AG08396 (cell line): ENCODE measurements around the gene FBXO46.
"Not testable (repeated sequence)": the region's sequence is repeated elsewhere in the genome, so short reads cannot be mapped to it uniquely, and the experiment has no call there.

Experiments used
- DNase-seq: peaks from one replicate; pipeline ENCODE4 v3.0.0; 2012; ENCODE audit warnings: low spot score, mixed read lengths

The FBXO46 gene

GRCh38 chr19:45766296-45766868, 35.7 kb upstream of the FBXO46 start:
- no peak for DNase-seq

DNA sequence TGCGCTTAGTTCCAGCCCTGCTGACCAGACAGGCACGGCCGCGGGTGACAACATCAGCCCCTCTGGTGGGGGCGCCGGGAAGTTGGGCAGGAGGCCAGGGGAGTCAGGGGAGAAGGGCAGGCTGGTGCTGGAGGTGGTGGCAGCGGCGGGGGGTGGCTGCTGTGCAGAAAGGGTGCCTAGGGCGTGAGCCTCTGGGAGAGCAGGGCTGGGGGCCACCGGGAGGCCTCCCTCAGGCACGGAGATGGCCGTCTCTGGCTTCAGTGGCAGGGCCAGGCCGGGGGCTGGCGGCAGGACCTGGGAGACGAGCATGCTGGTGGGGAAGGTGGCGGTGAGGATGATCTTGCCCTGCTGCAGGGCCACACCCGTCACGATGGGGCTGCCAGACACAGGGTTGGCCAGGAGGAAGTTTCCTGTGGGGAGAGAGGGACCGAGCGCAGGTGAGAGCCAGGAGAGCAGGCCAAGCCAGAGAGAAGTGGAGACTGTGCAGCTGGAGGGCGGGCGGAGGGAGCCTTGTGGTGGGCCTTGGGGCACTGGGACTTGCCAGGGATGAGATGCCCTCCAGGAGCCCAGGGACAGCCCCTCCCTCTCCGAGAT, 35.1 kb upstream of the FBXO46 start:
- DNase-seq: no peak

- DNase-seq: no peak
Observed at GRCh38 chr19:45764945-45765701, 34.4 kb upstream of the FBXO46 start.

DNA sequence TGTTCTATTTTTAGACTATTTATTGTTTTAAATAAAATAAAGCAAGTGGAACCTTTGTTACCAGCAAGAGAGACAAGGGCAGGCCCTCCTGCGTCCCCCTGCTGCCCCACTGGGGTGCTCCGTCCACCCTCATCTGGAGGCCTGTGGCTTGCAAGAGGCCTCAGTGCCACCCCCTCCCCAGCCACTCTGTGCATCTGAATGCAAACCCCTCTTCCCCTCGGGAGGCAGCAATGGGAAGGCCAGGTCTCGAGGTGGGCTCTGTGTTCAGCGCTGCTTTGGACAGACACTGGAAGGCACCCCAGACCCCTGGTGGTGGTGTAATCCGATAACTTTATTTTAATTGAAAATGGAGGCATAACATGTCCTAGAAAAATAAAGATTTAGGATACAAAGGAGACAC, 33.8 kb upstream of the FBXO46 start:
- no peak for DNase-seq

DNA sequence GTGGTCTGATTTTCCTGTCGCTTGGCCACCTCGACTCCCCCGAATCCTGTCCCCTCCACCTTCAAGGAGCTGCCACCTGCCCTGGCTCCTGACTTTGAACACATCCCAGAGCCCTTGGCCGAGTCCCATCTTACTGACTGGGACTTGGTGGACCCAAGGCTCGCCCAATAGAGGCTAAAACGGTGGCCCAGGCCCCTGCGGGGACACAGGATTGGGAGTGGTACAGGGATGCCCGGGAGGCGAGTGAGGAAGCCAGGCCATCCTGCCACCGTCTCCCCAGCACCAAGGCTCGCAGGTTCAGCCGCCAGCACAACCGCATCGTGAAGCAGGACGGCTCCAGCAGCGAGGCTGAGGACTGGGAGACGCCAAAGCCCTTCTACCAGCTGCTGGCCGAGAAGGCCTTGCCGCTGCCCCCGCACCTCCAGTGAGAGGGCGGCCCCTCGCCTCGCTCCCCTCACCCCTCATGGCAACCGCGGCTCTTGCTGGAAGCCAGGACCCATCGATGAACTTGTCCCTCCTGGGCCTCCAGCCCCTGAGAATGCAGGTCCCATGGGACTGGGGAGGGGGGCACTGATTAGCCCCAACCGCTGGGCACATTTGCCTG, 33.1 kb upstream of the FBXO46 start:
- DNase-seq: no peak

DNA sequence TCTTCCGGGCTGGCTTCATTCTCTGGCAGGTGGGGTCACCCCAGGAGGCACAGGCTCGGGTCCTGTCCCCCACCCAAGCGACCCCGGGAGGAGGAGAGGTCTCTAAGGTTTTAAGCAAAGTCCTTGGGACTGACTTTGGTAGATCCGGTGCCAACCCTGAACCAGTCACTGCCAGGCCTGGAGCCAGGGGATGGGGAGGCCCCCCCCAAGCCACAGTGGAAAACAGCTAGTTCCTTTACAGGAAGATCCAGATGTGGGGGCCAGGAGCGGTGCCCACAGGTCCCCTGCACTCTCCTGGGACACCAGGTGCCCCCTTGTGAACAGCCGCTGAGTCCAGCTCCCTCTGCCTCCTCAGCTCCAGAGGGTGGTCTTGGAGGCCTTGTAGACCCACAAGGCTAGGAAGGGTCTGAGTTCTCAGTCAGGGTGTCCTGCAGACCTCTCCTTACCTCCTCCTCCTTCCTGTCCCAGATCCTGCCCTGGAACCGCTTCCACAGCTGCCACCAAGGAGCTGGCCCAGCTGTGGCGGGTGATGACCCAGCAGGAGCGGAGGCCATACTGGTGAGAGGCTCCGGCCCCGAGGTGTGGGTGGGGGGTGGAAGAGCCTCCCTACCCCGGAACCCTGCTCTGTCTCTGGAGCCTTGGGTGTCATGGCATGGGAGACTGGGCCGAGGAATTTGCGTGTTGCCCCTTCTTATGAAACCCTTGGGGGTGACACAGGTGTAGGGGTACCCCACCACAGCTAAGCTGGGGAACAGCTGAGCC, 32.4 kb upstream of the FBXO46 start:
- no peak for DNase-seq

GRCh38 chr19:45761714-45762113, 31.0 kb upstream of the FBXO46 start:
- no peak for DNase-seq

DNA sequence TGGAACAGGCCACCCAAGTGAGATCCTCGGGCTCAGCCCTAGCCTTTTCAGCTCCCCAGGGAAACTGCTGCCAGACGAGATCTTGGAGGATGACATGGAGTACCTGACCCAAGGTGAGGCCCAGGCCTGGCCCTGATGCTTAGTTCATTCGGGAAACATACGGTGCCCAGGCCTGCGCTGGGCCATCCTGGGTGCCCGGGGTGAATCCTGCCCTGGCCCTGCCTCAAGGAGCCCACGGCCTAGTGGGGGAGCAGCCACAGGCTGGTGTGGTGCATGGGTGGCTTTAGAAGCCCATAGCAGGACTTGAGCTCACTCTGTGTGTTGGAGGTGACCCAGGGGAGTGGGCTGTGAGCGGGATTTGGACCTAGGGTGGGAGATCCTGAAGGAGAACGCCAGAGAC, 28.2 kb upstream of the FBXO46 start:
- no peak for DNase-seq

DNA sequence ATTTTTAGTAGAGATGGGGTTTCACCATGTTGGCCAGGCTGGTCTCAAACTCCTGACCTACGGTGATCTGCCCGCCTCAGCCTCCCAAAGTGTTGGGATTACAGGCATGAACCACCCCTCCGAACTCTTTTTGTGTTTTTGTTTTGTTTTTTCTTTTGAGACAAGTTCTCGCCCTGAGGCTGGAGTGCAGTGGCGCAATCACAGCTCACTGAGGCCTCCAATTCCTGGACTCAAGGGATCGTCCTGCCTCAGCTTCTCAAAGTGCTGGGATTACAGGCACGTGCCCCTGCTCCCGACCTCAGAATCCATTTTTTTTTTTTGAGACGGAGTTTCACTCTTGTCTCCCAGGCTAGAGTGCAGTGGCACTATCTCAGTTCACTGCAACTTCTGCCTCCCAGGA, 27.0 kb upstream of the FBXO46 start:
- DNase-seq: no peak

- no peak for DNase-seq
Observed at GRCh38 chr19:45754323-45754722, 23.6 kb upstream of the FBXO46 start.

DNA sequence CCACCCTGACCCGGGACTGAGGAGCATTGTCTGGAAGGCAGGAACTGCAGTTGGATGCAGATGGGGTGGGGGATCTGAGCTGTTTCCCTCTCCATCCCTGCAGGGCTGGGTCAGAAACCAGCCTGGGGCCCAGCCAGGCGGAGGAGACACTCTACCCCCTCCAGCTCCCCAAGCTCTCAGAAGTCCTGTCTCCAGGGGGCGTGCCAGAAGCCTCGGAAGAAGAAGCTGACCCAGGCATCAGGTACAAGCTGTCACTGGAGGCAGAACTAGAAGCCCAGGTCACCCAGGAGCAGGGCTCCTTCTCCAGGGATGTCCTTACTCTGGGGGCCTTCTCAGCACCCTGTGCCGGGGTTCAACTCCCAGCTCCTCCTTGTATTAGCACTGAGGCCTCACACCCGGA, 22.9 kb upstream of the FBXO46 start:
- DNase-seq: no peak

DNA sequence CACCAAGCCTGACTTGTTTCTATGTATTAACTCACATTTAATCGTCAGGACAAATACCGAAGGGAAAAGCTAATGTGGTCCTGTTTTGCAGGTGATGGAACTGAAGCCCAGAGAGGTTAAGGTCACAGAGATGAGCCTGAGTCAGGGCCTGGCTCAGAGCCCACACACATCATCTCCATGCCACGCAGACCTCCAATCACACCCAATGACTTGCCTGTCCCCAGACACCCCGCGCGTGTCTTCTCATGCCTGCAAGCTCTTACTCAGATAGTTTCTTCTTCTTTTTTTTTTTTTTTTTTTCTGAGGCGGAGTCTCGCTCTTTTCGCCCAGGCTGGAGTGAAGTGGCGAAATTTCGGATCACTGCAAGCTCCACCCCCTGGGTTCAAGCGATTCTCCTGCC, 21.9 kb upstream of the FBXO46 start:
- DNase-seq: no peak

DNA sequence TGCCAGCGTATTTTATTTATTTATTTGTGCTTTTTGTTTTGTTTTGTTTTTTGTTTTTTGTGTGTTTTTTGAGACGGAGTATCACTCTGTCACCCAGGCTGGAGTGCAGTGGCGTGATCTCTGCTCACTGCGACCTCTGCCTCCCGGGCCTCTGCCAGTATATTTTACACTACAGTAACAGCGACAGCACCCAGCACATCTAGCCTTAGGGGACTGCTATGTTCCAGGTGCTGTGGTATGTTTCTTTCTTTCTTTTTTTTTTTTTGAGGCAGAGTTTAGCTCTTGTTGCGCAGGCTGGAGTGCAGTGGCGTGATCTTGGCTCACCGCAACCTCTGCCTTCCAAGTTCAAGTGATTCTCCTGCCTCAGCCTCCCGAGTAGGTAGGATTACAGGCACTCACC, 20.8 kb upstream of the FBXO46 start:
- not testable (repeated sequence) for DNase-seq

- DNase-seq: no peak
Observed at GRCh38 chr19:45747513-45747912, 16.8 kb upstream of the FBXO46 start.

DNA sequence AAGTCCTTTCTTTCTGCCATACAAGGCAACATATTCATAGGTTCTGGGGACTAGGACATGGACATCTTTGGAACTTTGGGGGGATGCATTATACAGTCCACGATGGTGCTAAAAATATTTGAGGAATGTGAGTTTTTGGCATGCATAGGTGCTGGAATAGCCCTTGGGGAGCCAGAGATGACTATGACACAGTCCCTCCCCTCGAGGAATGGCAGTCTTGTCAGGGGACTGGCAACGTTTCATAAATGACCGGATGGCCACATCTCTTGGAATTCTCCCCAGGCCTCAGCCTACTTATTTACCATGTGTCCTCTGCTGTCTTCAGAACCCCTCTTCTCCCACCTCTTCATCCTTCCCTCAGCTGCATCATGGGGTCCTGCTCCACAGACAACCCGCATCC, 16.2 kb upstream of the FBXO46 start:
- DNase-seq: no peak

- no peak for DNase-seq
Observed at GRCh38 chr19:45745606-45746005, 14.9 kb upstream of the FBXO46 start.

DNA sequence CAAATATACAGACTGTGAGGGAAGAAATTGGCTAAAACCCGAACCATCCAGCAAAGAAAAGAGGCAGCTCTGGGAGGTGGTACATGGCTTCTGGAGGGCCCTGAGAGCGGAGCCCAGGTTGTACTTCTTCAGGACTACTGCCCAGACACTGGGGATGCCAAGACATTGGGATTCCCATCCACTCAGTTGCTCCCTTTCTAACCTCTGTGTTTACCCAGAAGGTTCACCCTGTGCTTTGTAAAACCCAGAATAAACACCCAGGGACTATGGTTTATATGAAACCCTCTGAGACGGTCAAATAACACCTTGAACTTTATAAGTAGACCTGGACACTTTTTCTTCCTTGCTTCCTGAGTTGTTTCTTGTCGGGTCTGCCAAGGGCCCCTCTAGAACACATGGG, 12.3 kb upstream of the FBXO46 start:
- no peak for DNase-seq

DNA sequence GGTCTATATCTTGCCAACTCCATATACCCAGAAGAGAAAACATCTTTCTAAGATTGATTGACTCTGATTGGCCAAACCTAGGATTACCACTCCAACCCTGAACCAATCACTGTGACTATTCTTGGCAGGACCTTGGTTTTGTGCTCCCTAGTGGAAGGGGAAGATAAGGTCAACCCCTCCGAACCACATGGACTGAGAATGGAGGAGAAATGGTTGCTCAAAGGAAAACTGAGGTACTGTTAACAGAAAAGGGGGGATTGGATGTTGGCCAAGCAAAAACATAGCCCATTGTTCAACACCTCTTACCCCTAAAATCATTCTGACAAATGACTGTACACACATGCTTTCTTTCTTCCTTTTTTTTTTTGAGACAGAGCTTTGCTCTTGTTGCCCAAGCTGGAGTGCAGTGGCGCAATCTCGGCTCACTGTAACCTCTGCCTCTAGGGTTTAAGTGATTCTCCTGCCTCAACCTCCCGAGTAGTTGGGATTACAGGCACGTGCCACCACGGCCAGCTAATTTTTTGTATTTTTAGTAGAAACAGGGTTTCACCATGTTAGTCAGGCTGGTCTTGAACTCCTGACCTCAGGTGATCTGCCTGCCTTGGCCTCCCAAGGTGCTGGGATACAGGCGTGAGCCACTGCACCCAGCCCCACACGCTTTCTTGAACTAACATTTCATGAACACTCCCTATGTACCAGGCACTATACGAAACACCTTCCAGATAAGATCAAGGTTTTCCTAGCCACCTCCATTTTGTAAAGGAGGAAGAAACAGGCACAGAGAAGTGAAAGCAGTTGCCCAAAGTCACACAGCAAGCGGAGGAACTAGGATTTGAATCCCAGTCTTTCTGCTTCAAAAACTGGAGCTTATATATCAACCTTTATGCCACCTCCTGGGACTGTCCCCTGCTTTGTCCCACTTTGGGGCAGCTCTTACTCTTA, 9.1 kb upstream of the FBXO46 start:
- no peak for DNase-seq

GRCh38 chr19:45733160-45733810, 2.6 kb upstream of the FBXO46 start, which contains the start of gene MEIOSIN:
Gene MEIOSIN (plus strand): TSS chr19:45733439. CDS start chr19:45735377, 1,938 bp downstream.
- DNase-seq: no peak

GRCh38 chr19:45729800-45730290, 851 bp downstream of the FBXO46 start:
- DNase-seq: no peak
